Right lobe of liver (tissue), 4 donors: ENCODE measurements around the gene SALL3.

Experiments used
- POLR2A ChIP-seq: fragments of 450-650 bp; IDR thresholded peaks from one replicate; pipeline ENCODE4 v1.6.1; 2017; ENCODE audit warnings: antibody characterized with exemption, mild to moderate bottlenecking
- TF ChIP-seq, protein P1 (sequence below), 4 donors: fragments of 200-600 bp in 3 of 4; fragments of 450-650 bp in 1 of 4; IDR thresholded peaks; one replicate each; pipeline versions ENCODE4 v1.5.1 to v1.8.0; 2016 to 2022; ENCODE audit warnings: antibody characterized with exemption in 4 of 4, mild to moderate bottlenecking in 2 of 4
- donor health status: DM: no; HTN: no; CAD: no.
- donor health status: DM: no; HTN: no; CAD: no.
- donor health status: DM: no; HTN: yes; CAD: no.

GRCh38 chr18:78981394-78981831, 1.8 kb downstream of the SALL3 start:
- TF ChIP-seq, protein P1, sequence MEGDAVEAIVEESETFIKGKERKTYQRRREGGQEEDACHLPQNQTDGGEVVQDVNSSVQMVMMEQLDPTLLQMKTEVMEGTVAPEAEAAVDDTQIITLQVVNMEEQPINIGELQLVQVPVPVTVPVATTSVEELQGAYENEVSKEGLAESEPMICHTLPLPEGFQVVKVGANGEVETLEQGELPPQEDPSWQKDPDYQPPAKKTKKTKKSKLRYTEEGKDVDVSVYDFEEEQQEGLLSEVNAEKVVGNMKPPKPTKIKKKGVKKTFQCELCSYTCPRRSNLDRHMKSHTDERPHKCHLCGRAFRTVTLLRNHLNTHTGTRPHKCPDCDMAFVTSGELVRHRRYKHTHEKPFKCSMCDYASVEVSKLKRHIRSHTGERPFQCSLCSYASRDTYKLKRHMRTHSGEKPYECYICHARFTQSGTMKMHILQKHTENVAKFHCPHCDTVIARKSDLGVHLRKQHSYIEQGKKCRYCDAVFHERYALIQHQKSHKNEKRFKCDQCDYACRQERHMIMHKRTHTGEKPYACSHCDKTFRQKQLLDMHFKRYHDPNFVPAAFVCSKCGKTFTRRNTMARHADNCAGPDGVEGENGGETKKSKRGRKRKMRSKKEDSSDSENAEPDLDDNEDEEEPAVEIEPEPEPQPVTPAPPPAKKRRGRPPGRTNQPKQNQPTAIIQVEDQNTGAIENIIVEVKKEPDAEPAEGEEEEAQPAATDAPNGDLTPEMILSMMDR (IDR thresholded peaks at IDR 0.05) = no peak
- no peak for TF ChIP-seq POLR2A
